GM12878 (cell line): ENCODE results near the gene NOC4L.

Source experiments
- BACH1 ChIP-seq: fragments of 450-650 bp; IDR thresholded peaks from 2 replicates; pipeline ENCODE4 v1.6.1; 2017; ENCODE audit warnings: mild to moderate bottlenecking, borderline replicate concordance
- BMI1 ChIP-seq: fragments of 450-650 bp; IDR thresholded peaks from 2 replicates; pipeline ENCODE4 v1.6.1; 2016; ENCODE audit warnings: mild to moderate bottlenecking, moderate library complexity, borderline replicate concordance
- CHD2 ChIP-seq: IDR thresholded peaks from 2 replicates; pipeline ENCODE4 v1.6.1; 2011; ENCODE audit warnings: low read depth, low read length, improper control_type of control experiment, borderline replicate concordance
- CTCF ChIP-seq, 3 experiments: IDR thresholded peaks in 2 of 3; conservative IDR thresholded peaks in 1 of 3; 2 replicates each; pipeline ENCODE4 v1.5.1; 2011; ENCODE audit warnings: low read depth in 3 of 3, low read length in 3 of 3, mild to moderate bottlenecking in 3 of 3, control low read depth in 2 of 3, moderate library complexity in 2 of 3, inconsistent platforms in 1 of 3, mixed read lengths in 1 of 3; ENCODE audit not compliant: control insufficient read depth in 2 of 3, insufficient read depth in 1 of 3; ENCODE audit errors: extremely low read depth in 1 of 3
- ETV6 ChIP-seq, 2 experiments: fragments of 450-650 bp in 1 of 2; IDR thresholded peaks in 1 of 2; conservative IDR thresholded peaks in 1 of 2; 2 replicates each; pipeline ENCODE4 v1.6.1; 2014; ENCODE audit warnings: antibody characterized with exemption in 1 of 2, borderline replicate concordance in 1 of 2, low read depth in 1 of 2, mild to moderate bottlenecking in 1 of 2, moderate library complexity in 1 of 2
- JUNB ChIP-seq: IDR thresholded peaks from 2 replicates; pipeline ENCODE4 v1.6.1; 2016; ENCODE audit warnings: antibody characterized with exemption, mild to moderate bottlenecking
- NFIC ChIP-seq: IDR thresholded peaks from 2 replicates; pipeline ENCODE4 v1.6.1; 2012; ENCODE audit warnings: low read depth, mild to moderate bottlenecking, inconsistent platforms, low read length, moderate library complexity
- SP1 ChIP-seq: IDR thresholded peaks from one replicate; pipeline ENCODE4 v1.6.1; 2011; ENCODE audit warnings: low read depth, low read length
- ZBTB40 ChIP-seq: fragments of 450-650 bp; IDR thresholded peaks from 2 replicates; pipeline ENCODE4 v1.6.1; 2016; ENCODE audit warnings: mild to moderate bottlenecking, moderate library complexity, borderline replicate concordance
- ZNF274 ChIP-seq: IDR thresholded peaks from one replicate; pipeline ENCODE4 v1.8.0; 2011; ENCODE audit not compliant: insufficient read length, insufficient read depth
- TF ChIP-seq, protein P1 (sequence below): IDR thresholded peaks from 2 replicates; pipeline ENCODE4 v1.6.1; 2012; ENCODE audit warnings: low read depth, low read length, improper control_type of control experiment

DNA sequence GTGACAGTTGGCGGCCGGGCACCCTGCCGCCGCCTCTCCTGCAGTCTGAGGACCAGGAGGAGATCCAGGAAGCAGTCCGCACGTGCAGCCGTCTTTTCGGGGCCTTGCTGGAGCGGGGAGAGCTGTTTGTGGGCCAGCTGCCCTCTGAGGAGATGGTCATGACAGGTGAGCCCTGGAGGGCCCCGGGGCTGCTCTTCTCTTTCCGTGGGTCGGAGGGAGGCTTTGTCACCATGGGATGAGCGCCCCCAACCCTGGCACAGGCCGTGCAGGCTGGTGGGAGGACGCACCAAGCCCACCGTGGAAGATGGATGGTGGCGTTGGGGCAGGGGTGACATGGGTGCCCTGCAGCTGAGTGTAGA, 532 bp downstream of the NOC4L start:
- TF ChIP-seq NFIC (no peak), ZBTB40 (no peak), BMI1 (no peak), BACH1 (no peak), CTCF (IDR thresholded peaks at IDR 0.05 in 2 of 3, conservative IDR thresholded peaks at IDR 0.05 in 1 of 3; ENCODE audit: control insufficient read depth in 2 of 3, extremely low read depth in 1 of 3, insufficient read depth in 1 of 3, low read depth in 3 of 3, low read length in 3 of 3) (no peak), SP1 (no peak), ETV6 (conservative IDR thresholded peaks at IDR 0.05 in 1 of 2, IDR thresholded peaks at IDR 0.05 in 1 of 2; ENCODE audit: borderline replicate concordance in 1 of 2, low read depth in 1 of 2) (no peak), JUNB (no peak), ZNF274 (no peak), CHD2 (no peak)
- TF ChIP-seq, protein P1, sequence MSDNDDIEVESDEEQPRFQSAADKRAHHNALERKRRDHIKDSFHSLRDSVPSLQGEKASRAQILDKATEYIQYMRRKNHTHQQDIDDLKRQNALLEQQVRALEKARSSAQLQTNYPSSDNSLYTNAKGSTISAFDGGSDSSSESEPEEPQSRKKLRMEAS: no peak
